GM18951 (cell line): ENCODE measurements around the gene TUBB1.
A peak's percentile ranks its signal among the peaks of the same experiment; 100 is the strongest.

Source experiments
- POLR2A ChIP-seq: IDR thresholded peaks from 4 replicates; pipeline ENCODE4 v1.6.1; 2011; ENCODE audit warnings: mild to moderate bottlenecking; ENCODE audit not compliant: insufficient read length, insufficient read depth; ENCODE audit errors: extremely low read depth
- in situ Hi-C: fragments of 300-500 bp; cut with MboI; formaldehyde crosslinking; loops from one replicate; pipeline ENCODE4 v1.12.0; 2022; ENCODE audit warnings: low sequenced_read_pairs, mixed read lengths, inconsistent platforms; ENCODE audit not compliant: unreplicated experiment

Gene TUBB1

DNA sequence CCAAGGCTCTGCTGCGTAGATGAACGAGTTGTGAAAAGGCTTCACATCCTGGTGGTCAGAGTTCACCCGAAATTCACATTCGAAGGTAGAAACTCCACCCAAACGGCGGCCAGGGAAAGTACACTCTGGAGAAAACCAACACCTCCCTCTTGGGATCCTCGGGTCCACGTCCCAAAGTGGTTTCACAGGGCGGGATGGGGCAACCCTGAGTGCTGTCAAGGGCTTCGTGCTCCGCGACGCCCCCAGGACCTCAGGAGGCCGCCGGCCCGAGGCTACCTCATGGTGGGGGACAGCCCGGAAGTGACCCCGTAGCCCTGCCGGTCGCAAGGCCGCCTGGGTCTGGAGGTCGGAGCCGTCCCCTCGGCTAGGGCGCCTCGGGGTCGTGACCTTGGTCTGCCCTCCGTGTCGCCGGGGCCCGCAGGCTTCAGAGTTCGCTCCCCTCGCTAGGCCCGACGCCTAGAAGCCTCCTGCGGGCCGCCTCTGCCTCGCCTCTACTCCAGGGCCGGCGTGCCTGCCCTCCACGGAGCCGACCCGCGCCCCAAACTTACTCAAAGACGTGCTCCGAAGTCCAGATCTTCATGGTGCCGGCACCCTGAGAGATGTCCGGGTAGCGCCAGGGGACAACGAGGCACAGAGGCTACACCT, 23.0 kb downstream of the TUBB1 start, which contains the start of gene PRELID3B:
PRELID3B (minus strand) TSS at position 636 of the 645 bp plus-strand sequence; CDS start at position 580, 56 bp downstream.
- peak; percentile 74 for TF ChIP-seq POLR2A
- in situ Hi-C loops: no loop called here

DNA sequence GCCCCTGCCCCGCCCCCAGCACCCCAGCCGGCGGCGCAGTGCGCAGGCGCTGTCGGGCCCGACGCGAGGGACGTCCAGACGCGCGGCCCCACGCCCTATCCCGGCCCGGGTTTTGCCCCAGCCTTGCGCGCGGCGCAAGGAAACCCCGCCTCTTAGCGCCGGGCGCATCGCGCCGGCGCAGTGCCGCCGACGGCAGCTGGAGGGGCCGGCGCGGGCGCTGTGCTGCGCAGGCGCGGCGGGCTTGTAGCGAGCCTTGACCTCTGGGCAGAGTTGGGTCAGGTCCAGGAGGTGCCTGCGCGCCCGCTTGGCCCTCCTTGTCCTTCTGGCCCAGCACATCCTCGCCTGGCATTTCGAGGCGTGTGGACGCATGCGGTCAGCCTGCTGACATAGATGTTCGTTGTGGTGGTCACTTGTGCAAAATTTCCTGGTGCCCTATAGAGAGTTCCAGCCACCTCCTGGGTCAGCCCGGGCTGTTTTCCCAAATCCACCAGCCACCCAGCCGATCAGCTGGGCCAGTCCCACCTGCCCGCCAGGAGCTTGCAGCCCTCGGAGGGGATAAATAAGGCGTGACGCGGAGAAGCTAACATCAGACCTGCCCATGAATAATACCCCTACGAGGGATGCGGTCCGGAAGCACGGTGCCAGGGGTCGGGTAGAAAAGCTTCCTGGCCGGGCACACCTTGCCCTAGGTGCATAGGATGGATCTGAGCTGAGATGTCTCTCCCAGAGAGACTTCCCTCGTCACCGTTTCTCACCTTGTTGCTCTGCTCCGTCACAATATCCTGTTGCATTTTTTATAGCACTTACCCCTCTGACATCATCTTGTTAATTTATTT, 23.8 kb downstream of the TUBB1 start:
- TF ChIP-seq POLR2A: peak; percentile 91
- in situ Hi-C loops: no loop called here

DNA sequence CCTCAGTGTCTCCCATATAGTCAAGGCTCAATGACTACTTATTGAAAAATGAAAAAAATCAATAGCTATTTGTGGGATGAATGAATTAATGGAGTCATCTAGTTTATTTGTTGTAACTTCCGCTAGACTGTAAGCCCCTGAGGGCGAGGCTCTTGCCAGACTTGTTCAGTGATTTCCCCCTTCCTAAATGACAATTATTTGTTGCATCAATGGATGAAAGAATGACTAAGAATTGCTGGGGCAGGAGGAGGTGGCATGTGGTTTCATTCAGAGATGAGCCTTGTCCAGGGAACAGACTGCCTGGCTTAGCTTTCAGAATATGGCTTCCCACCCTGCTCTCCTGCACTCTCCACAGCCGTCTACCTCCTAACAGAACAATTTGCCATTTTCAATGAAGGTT, 24.5 kb downstream of the TUBB1 start:
- TF ChIP-seq POLR2A: no peak
- in situ Hi-C loops: no loop called here

DNA sequence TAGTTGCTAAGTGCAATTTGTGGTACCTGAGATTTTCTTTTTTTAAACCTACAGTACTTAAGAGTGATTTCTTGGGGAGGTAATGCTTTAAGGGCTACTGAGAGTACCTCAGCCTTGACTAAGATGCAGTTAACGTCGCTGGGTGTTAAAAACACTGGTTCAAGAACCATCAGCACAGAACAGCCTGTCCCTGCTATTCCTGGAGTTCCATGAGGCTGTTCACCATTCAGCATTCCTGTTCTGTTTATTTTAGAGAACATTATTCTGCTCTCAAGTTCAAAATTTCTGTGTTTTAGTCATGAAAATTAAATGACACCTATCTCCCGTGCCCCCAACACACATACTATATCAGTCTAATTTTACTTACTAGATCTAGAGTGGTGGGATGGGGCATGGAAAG, 25.1 kb downstream of the TUBB1 start:
- no peak for TF ChIP-seq POLR2A
- in situ Hi-C loops: no loop called here

DNA sequence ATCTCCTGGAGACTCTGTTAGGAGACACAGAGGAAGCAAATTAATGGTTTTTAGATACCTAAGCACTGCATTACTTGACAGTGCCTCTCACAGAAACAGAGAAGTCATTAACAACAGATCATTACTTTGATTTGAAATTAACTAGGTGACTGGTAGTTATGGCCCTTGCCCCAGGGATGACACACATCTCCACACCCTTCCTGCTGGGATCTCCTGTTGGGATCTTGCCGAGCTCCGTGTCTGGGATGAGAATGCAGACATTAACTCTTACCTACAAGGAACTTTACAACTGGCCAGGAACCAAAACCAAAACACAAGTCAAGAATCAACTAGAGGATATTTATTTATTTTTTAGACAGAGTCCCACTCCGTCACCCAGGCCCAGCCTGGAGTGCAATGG, 25.6 kb downstream of the TUBB1 start:
- in situ Hi-C loops: no loop called here
- no peak for TF ChIP-seq POLR2A

DNA sequence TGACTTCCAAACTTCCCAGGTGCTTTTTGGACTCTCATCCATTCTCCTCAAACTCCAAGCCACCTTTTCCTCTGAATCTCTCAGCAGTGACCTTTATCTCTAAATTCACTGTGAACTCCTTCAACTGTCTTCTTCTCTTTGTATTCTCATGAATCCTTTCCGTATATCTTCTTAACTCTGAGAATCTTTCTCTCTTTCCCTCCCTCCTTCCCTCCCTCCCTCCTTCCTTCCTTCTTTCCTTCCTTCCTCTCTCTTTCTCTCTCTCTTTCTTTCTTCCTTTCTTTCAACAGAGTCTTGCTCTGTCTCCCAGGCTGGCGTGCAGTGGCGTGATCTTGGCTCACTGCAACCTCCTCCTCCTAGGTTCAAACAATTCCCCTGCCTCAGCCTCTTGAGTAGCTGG, 27.6 kb downstream of the TUBB1 start:
- no peak for TF ChIP-seq POLR2A
- in situ Hi-C loops: no loop called here

DNA sequence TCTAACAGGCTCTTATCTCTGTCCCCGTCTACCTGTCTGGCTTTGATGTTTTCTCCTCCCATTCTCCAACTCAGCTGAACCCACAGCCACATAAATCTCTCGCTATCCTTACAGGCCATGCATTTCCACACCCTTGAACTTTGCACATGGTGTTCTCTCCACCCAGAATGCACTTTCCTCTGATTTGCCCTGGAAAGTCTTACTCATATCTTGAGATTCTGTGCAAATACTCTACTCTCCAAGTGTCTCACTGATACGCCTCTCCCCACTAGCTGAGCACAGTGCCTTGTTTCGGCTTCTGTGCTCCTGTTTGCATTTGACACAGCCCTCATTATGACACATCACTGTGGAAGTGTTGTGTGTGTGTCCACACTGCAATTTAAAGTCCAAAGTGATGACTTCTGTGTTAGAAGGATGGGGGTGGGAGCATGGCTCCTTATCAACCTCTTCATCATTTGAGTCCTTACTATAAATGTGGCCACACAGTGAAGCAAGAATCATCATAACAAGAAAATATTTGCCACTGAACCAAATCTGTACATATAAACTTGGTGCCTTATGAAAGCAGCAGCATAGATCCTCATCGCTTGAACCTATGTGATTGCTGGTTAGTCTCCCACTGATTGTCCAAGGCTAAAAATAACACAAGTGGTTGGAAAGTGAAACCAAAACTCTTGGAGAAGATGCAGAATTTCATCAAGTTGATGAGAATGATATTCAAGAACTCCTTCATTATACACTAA, 28.9 kb downstream of the TUBB1 start:
- in situ Hi-C loops: no loop called here
- no peak for TF ChIP-seq POLR2A

DNA sequence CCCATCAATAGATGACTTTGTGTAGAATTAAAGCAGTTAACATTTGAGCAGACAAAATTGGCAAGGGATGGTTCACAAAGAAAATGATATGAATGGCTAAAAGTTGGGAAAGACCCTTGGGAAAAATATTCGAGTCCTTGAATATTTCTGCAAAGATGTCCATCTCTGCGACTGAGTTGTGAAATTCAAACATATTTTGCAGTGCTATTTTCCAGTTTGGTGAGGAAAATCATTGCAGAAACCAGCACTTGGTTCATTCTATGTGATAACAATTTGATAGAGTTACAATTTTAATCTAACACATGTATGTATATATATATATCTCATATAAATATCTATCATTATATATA, 29.4 kb downstream of the TUBB1 start:
- TF ChIP-seq POLR2A: no peak
- in situ Hi-C loops: no loop called here

DNA sequence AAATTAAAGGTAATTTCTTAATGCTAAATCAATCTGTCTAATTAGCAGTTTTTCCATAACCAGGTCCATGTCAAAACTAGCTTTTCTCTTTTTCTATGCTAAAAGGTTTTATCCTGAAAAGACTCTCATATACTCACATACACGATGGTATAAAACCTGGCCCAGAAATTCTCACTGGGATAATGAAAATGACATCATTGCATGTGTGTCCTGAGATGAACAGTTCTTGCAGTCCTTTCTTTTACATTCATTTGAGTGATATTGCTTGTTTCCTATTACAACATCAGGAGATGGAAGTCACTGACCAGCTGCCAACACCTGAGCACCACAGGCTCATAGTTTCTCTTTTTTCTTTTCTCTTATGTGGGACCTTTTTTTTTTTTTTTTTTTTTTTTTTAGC, 31.2 kb downstream of the TUBB1 start:
- in situ Hi-C loops: no loop called here
- TF ChIP-seq POLR2A: no peak

DNA sequence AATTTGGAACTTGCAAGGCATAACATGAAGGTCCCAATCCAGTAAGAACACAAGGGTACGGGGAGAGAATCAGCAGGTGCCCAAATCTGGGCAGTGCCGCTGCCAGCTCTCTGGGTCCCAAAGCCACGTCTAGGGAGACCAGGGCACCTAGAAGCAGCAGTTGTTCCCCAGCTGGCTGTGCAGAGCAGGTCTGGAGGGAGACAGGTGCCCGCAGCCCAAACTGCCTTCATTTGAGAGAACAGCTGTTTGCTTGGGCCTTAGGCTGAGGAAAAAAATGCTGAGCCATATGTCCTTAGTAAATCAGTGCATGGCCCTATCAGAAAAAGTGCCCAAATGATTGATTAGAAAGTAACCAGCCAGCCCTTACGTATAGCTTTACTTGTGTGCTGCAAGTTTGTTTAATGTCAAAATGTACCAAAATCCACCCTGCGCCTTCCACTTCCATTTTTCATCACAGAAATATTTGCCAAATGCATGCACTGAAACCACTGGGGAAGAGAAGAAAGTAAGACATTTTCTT, 32.5 kb downstream of the TUBB1 start:
- TF ChIP-seq POLR2A: no peak
- in situ Hi-C loops: no loop called here

DNA sequence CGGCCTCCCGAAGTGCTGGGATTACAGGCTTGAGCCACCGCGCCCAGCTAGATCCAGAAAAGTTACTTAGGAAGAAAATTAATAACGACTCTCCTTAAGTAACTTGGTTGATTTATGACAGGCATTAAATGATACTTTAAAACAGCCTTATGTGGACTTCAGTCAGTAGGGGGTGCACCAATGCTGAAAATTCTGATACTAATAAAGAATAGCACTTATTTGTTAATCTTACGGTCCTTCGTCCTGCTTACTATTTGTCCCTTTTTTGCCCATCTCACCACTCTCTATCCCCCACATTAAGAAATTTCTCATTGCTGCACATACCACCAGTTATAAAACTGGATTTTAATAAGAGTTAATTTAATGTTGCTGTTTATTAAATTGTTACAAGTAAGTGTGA, 36.1 kb downstream of the TUBB1 start:
- TF ChIP-seq POLR2A: no peak

DNA sequence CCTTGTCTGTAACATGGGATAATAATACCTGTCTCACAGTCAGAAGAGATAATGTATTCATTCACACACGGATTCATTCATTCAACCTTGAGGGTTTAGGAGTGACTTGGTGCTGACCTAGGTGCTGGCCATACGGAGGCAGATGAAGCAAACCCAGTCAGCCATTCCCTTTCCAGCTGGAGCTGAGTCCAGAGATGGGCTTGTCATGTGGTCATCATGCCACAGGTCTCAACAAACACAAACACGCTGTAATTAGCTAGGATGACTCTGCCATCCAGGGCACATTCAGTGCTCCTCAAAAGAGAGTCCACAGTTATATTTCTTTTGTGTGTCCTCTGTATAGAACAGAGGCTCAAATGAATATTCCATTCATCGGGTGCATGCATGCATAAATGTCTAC, 42.9 kb downstream of the TUBB1 start:
- no peak for TF ChIP-seq POLR2A
- in situ Hi-C loops: no loop called here

More for the DNA sequence above, 36.1 kb downstream of the TUBB1 start:
- in situ Hi-C loops: no loop called here

DNA sequence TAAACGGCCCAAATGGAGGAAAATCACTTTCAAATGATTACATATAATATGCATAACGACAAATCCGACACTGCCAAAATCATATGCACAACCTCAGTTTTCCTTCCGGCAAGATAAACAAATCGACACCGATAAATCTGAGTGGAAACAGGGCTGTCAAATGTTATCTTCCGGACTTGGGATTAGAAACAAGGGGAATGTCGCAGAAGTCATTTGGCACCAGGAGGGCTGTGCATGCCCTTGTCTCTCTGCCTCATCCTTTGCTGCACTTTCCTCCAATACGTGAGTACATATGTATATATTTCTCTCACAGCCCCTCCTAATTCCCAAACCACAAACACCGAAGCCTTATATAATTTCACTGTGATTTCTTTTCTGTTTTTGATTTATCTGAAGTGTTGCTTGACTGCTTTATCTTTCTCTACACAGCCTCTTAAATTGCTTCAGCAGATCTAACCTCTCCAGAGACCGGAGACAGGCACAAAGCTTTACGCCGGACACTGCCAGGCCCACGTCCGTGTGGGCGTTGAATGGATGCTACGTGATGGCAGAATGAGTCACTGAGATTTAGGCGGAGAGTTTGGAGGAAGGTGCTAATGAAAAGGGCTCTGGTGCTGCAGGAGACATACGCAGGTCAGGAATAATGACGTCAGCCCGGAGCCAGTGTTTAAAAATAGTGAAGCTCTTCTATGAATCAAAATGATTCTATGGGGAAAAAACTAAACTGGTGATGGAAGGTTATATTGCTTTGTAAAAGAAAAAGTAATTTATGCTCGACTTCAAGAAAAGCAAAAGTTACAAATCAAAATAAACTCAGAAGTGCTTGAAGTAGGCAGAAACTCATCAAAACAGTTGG, 44.4 kb downstream of the TUBB1 start:
- in situ Hi-C loops: no loop called here
- no peak for TF ChIP-seq POLR2A

DNA sequence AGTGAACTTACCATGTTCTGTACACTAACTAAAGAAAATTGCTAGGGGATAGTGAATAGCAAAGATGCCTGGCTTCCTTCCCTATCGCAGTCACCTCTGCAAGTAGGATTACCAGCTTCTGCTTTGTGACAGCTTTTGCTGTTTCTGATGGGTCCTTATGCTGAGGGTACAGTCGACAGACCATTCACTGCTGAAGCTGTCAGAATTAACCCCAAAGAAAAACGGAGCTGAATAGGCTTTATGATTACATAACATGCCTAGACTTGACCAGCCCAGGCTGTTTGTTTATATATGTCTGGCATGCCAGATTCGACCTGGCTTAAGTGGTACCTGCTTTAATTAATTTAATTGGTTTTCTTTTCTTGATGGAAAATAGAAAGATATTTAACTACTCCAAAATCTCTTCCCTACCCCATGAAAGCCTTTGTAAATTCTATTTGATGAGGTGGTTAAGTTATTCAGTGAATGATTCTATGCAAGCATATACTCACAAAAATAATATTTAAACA, 45.0 kb downstream of the TUBB1 start:
- in situ Hi-C loops: no loop called here
- no peak for TF ChIP-seq POLR2A
